ENCODE results near the gene PGM2. TPM values are rescaled to one million over a fixed set of nuclear protein-coding genes. Genes with fewer than 3 reads are reported as not detected.

The PGM2 gene
- polyA plus RNA-seq, 1 donor (not counting 4 experiments of a cell fraction or from before 2014, with no cell fraction given) = 45.0 TPM

GRCh38 chr4:37797923-37798322 lies 28.6 kb upstream of the PGM2 start:
- H3K36me3 ChIP-seq (ENCODE audit: control insufficient read depth in 2 of 2, extremely low read depth in 1 of 2, insufficient read depth in 2 of 2, low read length in 2 of 2) = no peaks in the 10 kb centered on the region
- FAIRE-seq (no peak), DNase-seq (ENCODE audit: low read depth, low spot score) (no peak)
- H2AFZ ChIP-seq (ENCODE audit: control insufficient read depth, low read length) = no peak overlapping the region
- H4K20me1 ChIP-seq (ENCODE audit: control insufficient read depth, extremely low read depth, insufficient read depth, low read length) = no peaks in the 10 kb centered on the region
- H3K79me2 ChIP-seq (ENCODE audit: control insufficient read depth, insufficient read depth, low read length) = no peaks in the 10 kb centered on the region
- H3K27ac ChIP-seq (ENCODE audit: control insufficient read depth, insufficient read depth, low read length) = no peak overlapping the region
- no peak overlapping the region for H3K4me2 ChIP-seq (ENCODE audit: control insufficient read depth, extremely low read depth, insufficient read depth, low read depth, low read length)
- no peaks in the 10 kb centered on the region for H3K9me3 ChIP-seq (ENCODE audit: control insufficient read depth, low read depth, low read length)
- no peak overlapping the region for H3K4me3 ChIP-seq (ENCODE audit: control insufficient read depth in 2 of 3, extremely low read depth in 1 of 3, insufficient read depth in 2 of 3, low read depth in 1 of 3, low read length in 3 of 3)
- H3K9me1 ChIP-seq (ENCODE audit: control insufficient read depth, extremely low read depth, insufficient read depth, low read length) = no peaks in the 10 kb centered on the region
- no peaks in the 10 kb centered on the region for H3K4me1 ChIP-seq (ENCODE audit: control insufficient read depth, extremely low read depth, insufficient read depth, low read length)
- no peak for TF ChIP-seq EZH2 (IDR thresholded peaks at IDR 0.05; ENCODE audit: low read length)
- TF ChIP-seq CTCF (optimal IDR thresholded peaks at IDR 0.05 in 1 of 3, IDR thresholded peaks at IDR 0.05 in 1 of 3, conservative IDR thresholded peaks at IDR 0.05 in 1 of 3; ENCODE audit: extremely low read depth in 1 of 3, insufficient read depth in 2 of 3, low read length in 3 of 3) = no peak
- dilution Hi-C loops (cut with MboI; ENCODE audit: extremely low pct_ligation_motif_present, low sequenced_read_pairs) = no loop called here
- no peak overlapping the region for H3K9ac ChIP-seq (ENCODE audit: control insufficient read depth, extremely low read depth, insufficient read depth, low read length)
- H3K27me3 ChIP-seq (ENCODE audit: control insufficient read depth, extremely low read depth, insufficient read depth, low read length) = no peaks in the 10 kb centered on the region

- no peak for FAIRE-seq
- Histone ChIP-seq H3K9ac (ENCODE audit: control insufficient read depth, extremely low read depth, insufficient read depth, low read length) (no peak overlapping the region), H3K4me3 (ENCODE audit: control insufficient read depth in 2 of 3, extremely low read depth in 1 of 3, insufficient read depth in 2 of 3, low read depth in 1 of 3, low read length in 3 of 3) (no peak overlapping the region), H3K27ac (ENCODE audit: control insufficient read depth, insufficient read depth, low read length) (no peak overlapping the region), H3K9me3 (ENCODE audit: control insufficient read depth, low read depth, low read length) (no peaks in the 10 kb centered on the region), H3K9me1 (ENCODE audit: control insufficient read depth, extremely low read depth, insufficient read depth, low read length) (no peaks in the 10 kb centered on the region), H3K4me2 (ENCODE audit: control insufficient read depth, extremely low read depth, insufficient read depth, low read depth, low read length) (no peak overlapping the region), H3K36me3 (ENCODE audit: control insufficient read depth in 2 of 2, extremely low read depth in 1 of 2, insufficient read depth in 2 of 2, low read length in 2 of 2) (no peaks in the 10 kb centered on the region), H3K27me3 (ENCODE audit: control insufficient read depth, extremely low read depth, insufficient read depth, low read length) (no peaks in the 10 kb centered on the region), H2AFZ (ENCODE audit: control insufficient read depth, low read length) (no peak overlapping the region), H3K79me2 (ENCODE audit: control insufficient read depth, insufficient read depth, low read length) (no peaks in the 10 kb centered on the region), H3K4me1 (ENCODE audit: control insufficient read depth, extremely low read depth, insufficient read depth, low read length) (no peaks in the 10 kb centered on the region), H4K20me1 (ENCODE audit: control insufficient read depth, extremely low read depth, insufficient read depth, low read length) (no peaks in the 10 kb centered on the region)
- TF ChIP-seq CTCF (optimal IDR thresholded peaks at IDR 0.05 in 1 of 3, IDR thresholded peaks at IDR 0.05 in 1 of 3, conservative IDR thresholded peaks at IDR 0.05 in 1 of 3; ENCODE audit: extremely low read depth in 1 of 3, insufficient read depth in 2 of 3, low read length in 3 of 3) = no peak
- TF ChIP-seq EZH2 (IDR thresholded peaks at IDR 0.05; ENCODE audit: low read length) = no peak
- no peak for DNase-seq (ENCODE audit: low read depth, low spot score)
- dilution Hi-C loops (cut with MboI; ENCODE audit: extremely low pct_ligation_motif_present, low sequenced_read_pairs) = no loop called here
These were observed 27.9 kb upstream of the PGM2 start for GRCh38 chr4:37798616-37799015.
